Stimulated activated CD8-positive, alpha-beta memory T cell treated with anti-CD3 and anti-CD28 coated beads, Interleukin-7, amount 100 ng/mL, for 4 hours (primary cell): ENCODE data around the gene SH2B2.
"Not testable (repeated sequence)": the region's sequence is repeated elsewhere in the genome, so short reads cannot be mapped to it uniquely, and the experiment has no call there.

ENCODE experiments used
- DNase-seq, 2 donors: peaks; one replicate each; pipeline ENCODE4 v3.0.0-alpha.2; 2020; ENCODE audit warnings: low read depth in 2 of 2

Gene SH2B2

DNA sequence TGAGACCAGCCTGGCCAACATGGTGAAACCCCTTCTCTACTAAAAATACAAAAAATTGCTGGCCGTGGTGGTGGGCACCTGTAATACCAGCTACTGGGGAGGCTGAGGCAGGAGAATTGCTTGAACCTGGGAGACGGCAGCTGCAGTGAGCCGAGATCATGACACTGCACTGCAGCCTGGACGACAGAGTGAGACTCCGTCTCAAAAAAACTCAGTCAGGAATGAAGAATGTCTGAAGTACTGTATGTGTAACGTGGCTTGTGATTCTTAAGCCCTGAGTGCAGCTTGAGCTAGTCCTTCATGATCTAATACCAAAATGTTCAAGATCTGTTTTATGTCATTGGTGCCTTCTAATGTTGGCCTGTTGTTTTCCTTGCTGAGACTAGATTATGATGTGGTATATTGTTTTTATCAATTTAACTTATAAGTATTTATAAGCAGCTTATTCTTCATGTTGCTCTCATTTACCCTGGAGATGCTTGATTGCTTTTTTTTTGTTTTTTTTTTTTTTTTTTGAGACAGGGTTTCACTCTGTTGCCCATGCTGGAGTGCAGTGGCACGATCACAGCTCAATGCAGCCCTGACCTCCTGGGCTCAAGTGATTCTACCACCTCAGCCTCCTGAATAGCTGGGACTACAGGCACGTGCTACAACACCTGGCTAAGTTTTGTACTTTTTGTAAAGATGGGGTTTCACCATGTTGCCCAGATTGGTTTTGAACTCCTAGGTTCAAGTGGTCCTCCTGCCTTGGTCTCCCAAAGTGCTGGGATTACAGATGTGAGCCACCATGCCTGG, 44.2 kb downstream of the SH2B2 start:
- DNase-seq = not testable (repeated sequence)

DNA sequence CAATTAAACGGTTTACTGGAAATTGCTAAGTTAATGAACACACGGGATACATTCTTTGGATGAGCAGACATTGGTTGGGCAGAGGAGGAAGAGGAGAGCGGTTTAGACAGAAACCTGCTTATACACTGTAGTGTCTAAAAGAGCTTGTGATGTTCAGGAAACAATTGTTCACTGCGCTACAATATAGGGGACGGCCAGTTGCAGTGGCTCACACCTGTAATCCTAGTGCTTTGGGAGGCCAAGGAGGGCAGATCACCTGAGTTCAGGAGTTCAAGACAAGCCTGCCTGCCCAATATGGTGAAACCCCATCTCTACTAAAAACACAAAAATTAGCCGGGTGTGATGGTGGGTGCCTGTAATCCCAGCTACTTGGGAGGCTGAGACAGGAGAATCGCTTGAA, 48.9 kb downstream of the SH2B2 start:
- DNase-seq = not testable (repeated sequence)

DNA sequence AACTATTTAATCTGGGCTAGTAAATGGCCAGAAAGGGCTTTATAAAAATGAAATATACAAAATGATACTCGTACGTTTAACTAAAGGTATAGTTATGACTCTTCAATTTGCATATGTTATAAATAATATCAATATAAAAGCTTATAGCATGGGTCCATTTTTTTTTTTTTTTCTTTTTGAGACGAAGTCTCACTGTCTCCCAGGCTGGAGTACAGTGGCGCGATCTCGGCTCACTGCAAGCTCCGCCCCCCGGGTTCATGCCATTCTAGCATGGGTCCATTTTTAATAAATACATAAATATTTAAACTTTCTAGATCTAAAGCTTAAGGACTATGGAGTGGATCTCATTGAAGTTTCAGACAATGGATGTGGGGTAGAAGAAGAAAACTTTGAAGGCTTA, 50.3 kb downstream of the SH2B2 start:
- not testable (repeated sequence) for DNase-seq

DNA sequence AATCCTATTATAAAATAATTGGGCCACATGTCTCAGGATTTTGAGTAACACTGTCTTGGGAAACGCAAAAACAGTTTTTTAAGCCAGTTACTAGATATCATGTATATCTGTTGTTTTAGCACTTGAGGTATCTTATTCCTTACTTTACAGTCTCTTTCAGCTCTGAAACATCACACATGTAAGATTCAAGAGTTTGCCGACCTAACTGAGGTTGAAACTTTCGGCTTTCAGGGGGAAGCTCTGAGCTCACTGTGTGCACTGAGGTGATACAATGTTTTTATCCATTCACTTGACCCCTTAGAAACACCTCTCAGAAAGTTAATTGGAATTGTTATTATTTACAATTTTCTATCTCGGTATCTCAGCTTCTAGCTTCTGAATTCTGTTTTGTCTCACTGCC, 50.8 kb downstream of the SH2B2 start:
- DNase-seq = not testable (repeated sequence)

DNA sequence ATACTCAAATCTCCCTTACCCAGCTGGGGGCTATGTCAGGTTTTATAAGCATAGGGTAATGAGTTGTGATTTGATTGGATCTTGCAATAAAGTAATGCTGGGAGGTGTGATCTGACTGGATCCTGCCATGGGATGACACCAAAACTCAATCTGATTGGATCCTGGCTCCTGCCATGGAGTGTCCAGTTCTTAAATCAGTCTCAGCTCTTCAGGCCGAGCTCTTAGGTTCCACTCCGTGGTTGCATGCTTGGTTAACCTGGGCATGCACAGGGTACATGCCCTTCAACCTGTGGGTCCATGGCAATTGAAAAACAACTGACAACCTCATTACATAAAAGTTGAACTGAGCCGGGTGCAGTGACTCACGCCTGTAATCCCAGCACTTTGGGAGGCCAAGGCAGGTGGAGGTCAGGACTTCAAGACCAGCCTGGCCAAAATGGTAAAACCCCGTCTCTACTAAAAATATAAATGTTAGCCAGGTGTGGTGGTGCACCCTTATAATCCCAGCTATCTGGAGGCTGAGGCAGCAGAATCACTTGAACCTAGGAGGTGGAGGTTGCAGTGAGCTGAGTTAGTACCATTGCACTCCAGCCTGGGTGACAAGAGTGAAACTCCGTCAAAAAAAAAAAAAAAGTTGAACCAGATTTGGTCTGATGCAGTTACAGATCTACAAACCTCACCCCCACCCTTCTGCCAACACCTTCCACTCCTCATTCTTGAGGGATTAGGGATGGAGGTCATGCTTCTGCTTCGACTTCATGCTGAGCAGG, 54.1 kb downstream of the SH2B2 start:
- DNase-seq = not testable (repeated sequence)

DNA sequence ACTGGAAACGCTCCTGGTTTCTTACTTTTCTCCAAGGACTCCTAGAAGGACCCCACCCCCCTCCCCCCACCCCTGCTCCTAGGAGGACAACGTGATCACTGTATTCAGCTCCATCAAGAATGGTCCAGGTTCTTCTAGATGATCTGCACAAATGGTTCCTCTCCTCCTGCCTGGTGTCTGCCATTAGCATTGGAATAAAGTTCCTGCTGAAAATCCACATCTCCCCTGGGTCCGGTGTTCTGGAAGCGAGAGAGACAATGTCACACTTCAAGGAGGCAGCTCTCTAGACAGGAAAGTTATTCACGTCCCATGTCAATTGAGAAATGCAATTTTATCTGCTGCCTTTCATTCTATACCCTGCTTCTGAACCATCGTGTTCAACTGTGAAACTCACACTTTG, 60.3 kb downstream of the SH2B2 start:
- not testable (repeated sequence) for DNase-seq

DNA sequence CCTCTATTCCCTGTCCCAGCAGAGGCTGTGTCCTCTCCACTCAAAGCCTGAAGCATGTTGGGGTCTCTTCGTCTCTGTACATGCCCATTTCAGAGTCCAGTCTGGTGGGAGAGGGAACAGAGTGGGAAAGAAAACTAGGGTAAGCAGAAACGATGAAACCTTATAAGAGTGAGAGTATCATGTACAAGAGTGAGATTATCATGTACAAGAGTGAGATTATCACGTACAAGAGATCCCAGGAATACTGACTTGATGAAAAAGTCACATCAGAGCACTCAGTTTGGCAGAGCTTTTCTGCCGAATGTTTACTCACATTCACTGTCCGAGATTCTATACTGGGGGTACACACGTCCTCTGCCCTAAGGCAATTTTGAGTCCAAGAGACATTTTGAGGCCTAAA, 69.7 kb downstream of the SH2B2 start, which contains the start of gene SPDYE6:
Gene SPDYE6, minus strand, starts transcription at position 101 of the 400 bp plus-strand sequence. CDS start 421 bp downstream, outside the sequence.
- not testable (repeated sequence) for DNase-seq

DNA sequence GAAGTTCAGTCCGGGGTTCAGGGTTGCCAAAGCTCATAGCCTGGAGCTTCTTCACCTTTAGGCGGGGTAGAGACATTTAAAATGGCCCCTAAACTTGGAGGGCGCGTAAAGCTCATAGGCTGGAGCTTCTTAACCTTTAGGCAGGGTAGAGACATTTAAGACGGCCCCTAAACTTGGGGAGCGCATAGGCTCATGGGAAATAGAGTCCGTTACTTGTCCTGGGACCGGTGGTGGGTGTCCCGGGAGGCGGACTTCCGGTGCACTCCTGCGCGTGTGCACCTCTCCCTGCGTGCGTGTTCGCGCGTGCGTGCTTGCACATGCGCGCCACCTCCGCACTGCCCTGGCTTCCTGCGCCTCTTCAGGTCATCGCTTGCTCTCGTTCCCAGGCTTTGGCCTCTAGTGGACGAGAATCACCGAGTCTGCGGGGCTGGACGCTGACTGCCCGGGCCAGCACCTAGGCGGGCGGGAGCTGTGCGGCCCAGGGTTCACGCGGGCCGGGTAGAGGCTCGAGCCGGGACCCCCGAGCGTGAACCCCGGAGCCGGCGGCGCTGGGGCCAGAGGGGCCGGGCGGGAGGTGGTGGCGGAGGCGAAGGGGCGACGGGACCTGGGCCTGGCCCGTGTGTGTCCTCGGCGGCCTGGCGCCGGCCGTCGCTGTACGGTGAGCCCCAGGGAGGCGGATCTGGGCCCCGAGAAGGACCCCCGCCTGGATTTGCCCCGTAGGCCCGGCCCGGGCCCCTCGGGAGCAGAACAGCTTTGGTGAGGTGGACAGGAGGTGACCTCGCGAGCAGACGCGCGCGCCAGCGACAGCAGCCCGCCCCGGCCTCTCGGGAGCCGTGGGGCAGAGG, 77.1 kb downstream of the SH2B2 start:
- peak; percentile 92 to 93 for DNase-seq

DNA sequence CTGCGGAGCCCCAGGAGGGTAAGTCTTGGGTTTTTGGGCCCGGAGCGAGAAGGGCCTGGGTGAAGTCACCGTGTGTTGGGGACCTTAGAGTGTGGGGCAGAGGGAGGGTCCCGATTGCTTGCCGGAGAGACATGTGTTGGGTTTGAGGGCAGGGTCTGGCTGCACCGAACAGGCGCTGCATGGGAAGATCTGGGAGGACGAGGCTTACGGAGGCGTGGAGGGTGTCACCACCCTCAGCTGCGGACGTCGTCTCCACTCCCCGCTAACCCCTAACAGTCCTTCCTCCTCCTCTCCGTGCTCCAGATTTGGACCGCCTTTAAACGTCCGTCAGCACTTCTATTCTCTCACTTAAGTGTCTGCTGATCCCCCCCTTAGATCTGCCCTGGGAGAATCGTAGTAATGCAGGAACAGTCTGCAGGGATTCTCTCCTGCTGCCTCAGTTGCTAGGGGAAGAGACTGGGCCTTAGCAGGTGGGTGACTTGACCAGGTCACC, 77.8 kb downstream of the SH2B2 start:
- DNase-seq = not testable (repeated sequence)

DNA sequence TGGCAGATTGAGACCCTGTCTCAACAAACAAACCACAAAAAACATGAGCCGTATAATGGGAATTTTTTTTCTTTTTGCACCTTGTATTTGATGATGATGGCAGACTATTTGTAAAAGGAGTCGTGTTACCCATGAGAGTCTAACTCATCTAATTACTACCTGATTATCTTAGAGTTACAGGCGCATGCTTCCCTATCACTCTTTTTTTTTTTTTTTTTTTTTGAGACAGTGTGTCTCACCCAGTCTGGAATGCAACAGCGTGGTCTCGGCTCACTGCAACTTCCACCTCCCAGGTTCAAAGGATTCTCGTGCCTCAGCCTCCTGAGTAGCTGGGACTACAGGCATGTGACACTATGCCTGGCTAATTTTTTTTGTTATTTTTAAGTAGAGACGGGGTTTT, 78.7 kb downstream of the SH2B2 start:
- DNase-seq = not testable (repeated sequence)

DNA sequence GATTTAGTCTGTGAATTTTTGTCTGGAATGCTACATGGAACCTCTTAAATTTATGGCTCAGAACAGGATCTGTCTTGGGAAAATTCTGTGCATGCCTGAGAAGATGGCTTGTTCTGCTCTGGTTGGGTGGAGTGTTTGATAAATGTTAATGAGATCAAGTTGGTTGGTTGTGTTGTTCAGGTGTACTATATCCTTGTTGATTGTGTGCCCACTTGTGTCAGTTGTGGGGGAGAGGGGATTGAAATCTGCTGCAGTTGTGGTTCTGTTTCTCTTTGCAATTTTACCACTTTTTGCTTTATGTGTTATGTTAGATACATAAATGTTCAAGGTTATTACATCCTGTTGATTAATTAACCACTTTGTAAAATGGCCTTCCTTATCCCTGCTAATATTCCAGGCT, 83.4 kb downstream of the SH2B2 start:
- not testable (repeated sequence) for DNase-seq
